ENCODE measurements around the gene EHD2. TPM values are rescaled to one million over a fixed set of nuclear protein-coding genes. Genes with fewer than 3 reads are reported as not detected.

The EHD2 gene
- total and polyA plus RNA-seq, 12 donors, result 5.8 to 170 (median 102) TPM

DNA sequence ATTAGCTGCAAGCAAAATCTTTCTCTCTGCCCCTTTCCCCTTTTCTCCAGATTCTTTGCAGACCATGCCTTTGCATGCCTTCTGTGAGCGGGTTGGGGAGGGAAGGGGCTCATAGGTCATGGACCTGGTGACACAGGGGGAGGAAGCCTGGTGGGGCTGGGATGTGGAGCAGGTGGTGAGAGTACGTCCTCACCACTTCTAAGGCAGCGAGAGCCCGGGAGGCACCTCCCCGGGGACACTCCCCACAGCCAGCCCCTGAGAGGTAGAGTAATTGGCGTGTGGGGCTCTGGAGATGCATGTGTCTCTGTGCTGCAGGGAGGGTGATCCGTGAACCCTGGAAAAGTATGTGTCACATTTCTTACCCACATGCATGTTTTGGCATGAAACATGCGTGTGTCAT, 42.5 kb upstream of the EHD2 start:
- TF ChIP-seq, protein P1, sequence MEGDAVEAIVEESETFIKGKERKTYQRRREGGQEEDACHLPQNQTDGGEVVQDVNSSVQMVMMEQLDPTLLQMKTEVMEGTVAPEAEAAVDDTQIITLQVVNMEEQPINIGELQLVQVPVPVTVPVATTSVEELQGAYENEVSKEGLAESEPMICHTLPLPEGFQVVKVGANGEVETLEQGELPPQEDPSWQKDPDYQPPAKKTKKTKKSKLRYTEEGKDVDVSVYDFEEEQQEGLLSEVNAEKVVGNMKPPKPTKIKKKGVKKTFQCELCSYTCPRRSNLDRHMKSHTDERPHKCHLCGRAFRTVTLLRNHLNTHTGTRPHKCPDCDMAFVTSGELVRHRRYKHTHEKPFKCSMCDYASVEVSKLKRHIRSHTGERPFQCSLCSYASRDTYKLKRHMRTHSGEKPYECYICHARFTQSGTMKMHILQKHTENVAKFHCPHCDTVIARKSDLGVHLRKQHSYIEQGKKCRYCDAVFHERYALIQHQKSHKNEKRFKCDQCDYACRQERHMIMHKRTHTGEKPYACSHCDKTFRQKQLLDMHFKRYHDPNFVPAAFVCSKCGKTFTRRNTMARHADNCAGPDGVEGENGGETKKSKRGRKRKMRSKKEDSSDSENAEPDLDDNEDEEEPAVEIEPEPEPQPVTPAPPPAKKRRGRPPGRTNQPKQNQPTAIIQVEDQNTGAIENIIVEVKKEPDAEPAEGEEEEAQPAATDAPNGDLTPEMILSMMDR (IDR thresholded peaks at IDR 0.05), result no peak
- no peak for TF ChIP-seq POLR2A (IDR thresholded peaks at IDR 0.05)
- intact Hi-C loops (cut with DNase I), result no loop called here

DNA sequence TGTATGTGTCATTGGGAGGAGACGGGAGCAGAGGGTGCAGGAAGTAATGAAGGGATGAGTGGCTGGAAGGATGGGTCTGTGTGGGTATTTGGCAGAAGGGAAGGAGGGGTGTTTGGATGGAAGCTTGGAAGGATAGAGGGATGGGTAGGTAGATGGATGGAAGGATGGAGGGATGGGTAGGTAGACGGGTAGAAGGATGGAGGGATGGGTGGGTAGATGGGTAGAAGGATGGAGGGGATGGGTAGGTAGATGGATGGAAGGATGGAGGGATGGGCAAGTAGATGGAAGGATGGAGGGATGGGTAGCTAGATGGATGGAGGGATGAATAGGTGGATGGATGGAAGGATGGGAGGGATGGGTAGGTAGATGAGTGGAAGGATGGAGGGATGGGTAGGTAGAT, 41.7 kb upstream of the EHD2 start:
- H3K4me1 ChIP-seq (replicated peaks in 1 of 2), result peaks cover 0 to 6% of the 10 kb centered on the region in 2 donors
- DNase-seq, result no peak
- no peak overlapping the region for H3K4me3 ChIP-seq
- H3K36me3 ChIP-seq (replicated peaks in 1 of 2), result peaks cover 0 to 6% of the 10 kb centered on the region in 2 donors
- 95 to 99% (median 96%) methylated on average over 2 of the region's 2 CpGs for WGBS, 4 donors
- no peaks in the 10 kb centered on the region for H3K9me3 ChIP-seq (replicated peaks in 1 of 3)
- no peak for TF ChIP-seq POLR2A (IDR thresholded peaks at IDR 0.05)
- TF ChIP-seq, protein P1 (IDR thresholded peaks at IDR 0.05), result no peak
- no peaks in the 10 kb centered on the region for H3K27me3 ChIP-seq
- no peak overlapping the region for H3K27ac ChIP-seq
- intact Hi-C loops (cut with DNase I), result no loop called here

More for the DNA sequence above, 42.5 kb upstream of the EHD2 start:
- peaks cover 0 to 6% of the 10 kb centered on the region in 2 donors for H3K4me1 ChIP-seq (replicated peaks in 1 of 2)
- H3K27me3 ChIP-seq, result no peaks in the 10 kb centered on the region
- no peak for DNase-seq
- no peaks in the 10 kb centered on the region for H3K9me3 ChIP-seq (replicated peaks in 1 of 3)
- peaks cover 0 to 6% of the 10 kb centered on the region in 2 donors for H3K36me3 ChIP-seq (replicated peaks in 1 of 2)
- no peak overlapping the region for H3K4me3 ChIP-seq
- no peak overlapping the region for H3K27ac ChIP-seq
- 95 to 98% (median 98%) methylated on average over 5 to 8 of the region's 8 CpGs for WGBS, 4 donors

DNA sequence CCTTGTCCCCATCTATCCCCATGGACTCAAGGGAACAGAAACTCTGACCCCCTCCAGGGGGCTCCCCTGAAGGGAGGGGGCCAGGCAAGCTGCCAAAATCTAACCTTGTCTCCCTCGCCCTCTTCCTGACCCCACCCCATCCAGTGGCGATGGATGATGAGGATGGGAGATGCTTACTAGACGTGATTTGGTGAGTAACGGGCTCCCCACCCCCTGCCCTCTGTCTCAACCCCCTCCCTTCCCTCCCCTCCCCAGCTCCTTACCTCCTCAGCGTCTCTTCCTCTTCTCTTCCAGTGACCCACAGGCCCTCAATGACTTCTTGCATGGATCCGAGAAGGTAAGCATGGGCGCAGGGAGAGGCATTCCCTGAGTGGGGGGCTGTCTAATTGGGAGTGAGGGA, 39.8 kb upstream of the EHD2 start:
- WGBS, 4 donors, result 93 to 97% (median 94%) methylated on average over 7 of the region's 7 CpGs
- Histone ChIP-seq H3K9me3 (replicated peaks in 1 of 3) (no peaks in the 10 kb centered on the region), H3K27ac (no peak overlapping the region), H3K4me1 (replicated peaks in 1 of 2) (no peaks in the 10 kb centered on the region), H3K4me3 (no peak overlapping the region), H3K36me3 (replicated peaks in 1 of 2) (peaks cover 0 to 6% of the 10 kb centered on the region in 2 donors), H3K27me3 (no peaks in the 10 kb centered on the region)
- no peak for DNase-seq
- intact Hi-C loops (cut with DNase I), result no loop called here
- no peak for TF ChIP-seq POLR2A (IDR thresholded peaks at IDR 0.05)

DNA sequence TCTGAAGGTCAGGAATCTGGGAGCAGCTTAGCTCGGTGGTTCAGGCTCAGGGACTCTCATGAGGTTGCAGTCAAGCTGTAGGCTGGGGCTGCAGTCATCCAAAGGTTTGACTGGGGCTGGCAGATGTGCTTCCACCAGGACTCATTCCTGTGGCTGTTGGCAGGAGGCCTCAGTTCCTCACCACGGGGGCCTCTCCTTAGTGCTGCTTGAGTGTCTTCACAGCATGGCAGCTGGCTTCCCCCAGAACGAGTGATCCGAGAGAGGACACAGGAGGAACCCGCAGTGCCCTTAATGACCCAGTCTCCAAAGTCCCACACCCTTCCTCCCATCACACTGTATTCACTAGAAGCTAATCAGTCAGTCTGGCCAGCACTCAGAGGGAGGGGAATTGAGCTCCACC, 38.7 kb upstream of the EHD2 start:
- peaks cover 0 to 10% of the 10 kb centered on the region in 2 donors for H3K36me3 ChIP-seq (replicated peaks in 1 of 2)
- WGBS, 4 donors, result 71 to 95% (median 94%) methylated on average over 3 to 5 of the region's 5 CpGs
- intact Hi-C loops (cut with DNase I), result no loop called here
- H3K4me1 ChIP-seq (replicated peaks in 1 of 2), result no peaks in the 10 kb centered on the region
- no peak overlapping the region for H3K27ac ChIP-seq
- H3K4me3 ChIP-seq, result no peak overlapping the region
- H3K9me3 ChIP-seq (replicated peaks in 1 of 3), result no peaks in the 10 kb centered on the region
- no peak for TF ChIP-seq POLR2A (IDR thresholded peaks at IDR 0.05)
- TF ChIP-seq, protein P1 (IDR thresholded peaks at IDR 0.05), result no peak
- H3K27me3 ChIP-seq, result no peaks in the 10 kb centered on the region
- no peak for DNase-seq

DNA sequence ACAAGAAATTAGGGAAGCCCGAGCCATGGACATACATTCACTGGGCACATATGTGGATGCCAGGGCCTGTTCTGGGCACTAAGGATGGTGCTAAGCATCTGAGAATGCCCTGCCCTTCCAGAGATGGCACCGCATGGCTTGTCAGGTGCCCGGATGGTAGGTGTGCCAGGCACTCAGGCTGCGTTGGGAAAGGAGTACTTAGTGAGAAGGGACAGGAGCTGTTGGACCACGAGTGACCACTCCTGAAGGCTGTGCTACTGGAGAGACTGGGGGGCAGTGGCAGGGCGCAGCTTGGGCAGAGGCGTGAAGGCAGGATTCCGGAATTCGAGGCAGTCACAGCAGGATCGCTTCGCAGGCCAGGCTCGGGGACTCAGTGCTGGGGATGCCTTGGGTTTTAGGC, 38.0 kb upstream of the EHD2 start:
- intact Hi-C loops (cut with DNase I), result no loop called here
- no peak for TF ChIP-seq POLR2A (IDR thresholded peaks at IDR 0.05)
- TF ChIP-seq, protein P1 (IDR thresholded peaks at IDR 0.05), result no peak
- no peaks in the 10 kb centered on the region for H3K4me1 ChIP-seq (replicated peaks in 1 of 2)
- no peak overlapping the region for H3K27ac ChIP-seq
- 92 to 97% (median 97%) methylated on average over 9 to 12 of the region's 12 CpGs for WGBS, 4 donors
- no peaks in the 10 kb centered on the region for H3K27me3 ChIP-seq
- peaks cover 0 to 17% of the 10 kb centered on the region in 2 donors for H3K36me3 ChIP-seq (replicated peaks in 1 of 2)
- no peak overlapping the region for H3K4me3 ChIP-seq
- DNase-seq, result no peak
- no peaks in the 10 kb centered on the region for H3K9me3 ChIP-seq (replicated peaks in 1 of 3)
